ENCODE results near the gene SIGLEC7. TPM values are rescaled to one million over a fixed set of nuclear protein-coding genes. Genes with fewer than 3 reads are reported as not detected.

The SIGLEC7 gene
- total and polyA plus RNA-seq, 8 donors, result 0.12 to 3.0 (median 0.23) TPM

- no peak overlapping the region for H3K4me3 ChIP-seq
- H3K36me3 ChIP-seq, result no peaks in the 10 kb centered on the region
- no peak overlapping the region for H3K27ac ChIP-seq
- no peak for DNase-seq
- WGBS, 2 donors, result 81 to 87% methylated on average over 6 of the region's 6 CpGs
- TF ChIP-seq CTCF (IDR thresholded peaks at IDR 0.05), result peak in 1 of 4 donors; percentile 11
- intact Hi-C loops (cut with DNase I), result no loop called here
- no peak for FAIRE-seq
- H3K27me3 ChIP-seq, result no peaks in the 10 kb centered on the region
- ATAC-seq, result peak in 2 of 4 donors; percentile 55
- H3K9me3 ChIP-seq, result no peaks in the 10 kb centered on the region
- H3K4me1 ChIP-seq, result peaks cover 4 to 7% (median 6%) of the 10 kb centered on the region in 3 donors
Observed at GRCh38 chr19:51096473-51097165, 45.5 kb upstream of the SIGLEC7 start.

- ATAC-seq (peak; percentile 49 to 79 (median 76)), FAIRE-seq (no peak), DNase-seq (peak in 5 of 6 donors; percentile 56 to 93 (median 71))
- 7% methylated on average over 8 of the region's 8 CpGs for WGBS, 2 donors
- H3K36me3 ChIP-seq, result no peaks in the 10 kb centered on the region
- peaks cover 7 to 12% (median 7%) of the 10 kb centered on the region in 3 donors for H3K4me1 ChIP-seq
- no peak overlapping the region for H3K27ac ChIP-seq
- no peaks in the 10 kb centered on the region for H3K27me3 ChIP-seq
- H3K4me3 ChIP-seq, result no peak overlapping the region
- TF ChIP-seq CTCF (IDR thresholded peaks at IDR 0.05), result peak; percentile 40 to 60 (median 50)
- intact Hi-C loops (cut with DNase I), result no loop called here
- no peaks in the 10 kb centered on the region for H3K9me3 ChIP-seq
Observed at GRCh38 chr19:51097166-51097738, 44.8 kb upstream of the SIGLEC7 start.

- WGBS, 2 donors, result 72 to 83% methylated on average over 20 of the region's 20 CpGs
- no peaks in the 10 kb centered on the region for H3K9me3 ChIP-seq
- no peak for ATAC-seq
- DNase-seq, result no peak
- H3K4me3 ChIP-seq, result no peak overlapping the region
- intact Hi-C loops (cut with DNase I), result no loop called here
- H3K36me3 ChIP-seq, result no peaks in the 10 kb centered on the region
- no peak for TF ChIP-seq CTCF (IDR thresholded peaks at IDR 0.05)
- peaks cover 7 to 12% (median 7%) of the 10 kb centered on the region in 3 donors for H3K4me1 ChIP-seq
- no peaks in the 10 kb centered on the region for H3K27me3 ChIP-seq
- no peak overlapping the region for H3K27ac ChIP-seq
- no peak for FAIRE-seq
Observed at GRCh38 chr19:51097796-51098195, 44.3 kb upstream of the SIGLEC7 start.

- 85 to 86% methylated on average over 77 to 78 of the region's 78 CpGs for WGBS, 2 donors
- intact Hi-C loops (cut with DNase I), result no loop called here
Observed at GRCh38 chr19:51098365-51099046, 43.6 kb upstream of the SIGLEC7 start.

More at GRCh38 chr19:51098365-51099046, 43.6 kb upstream of the SIGLEC7 start:
- Histone ChIP-seq H3K36me3 (no peaks in the 10 kb centered on the region), H3K9me3 (no peaks in the 10 kb centered on the region), H3K4me3 (no peak overlapping the region), H3K27ac (no peak overlapping the region), H3K4me1 (peaks cover 7 to 12% (median 7%) of the 10 kb centered on the region in 3 donors), H3K27me3 (no peaks in the 10 kb centered on the region)
- ATAC-seq (no peak), DNase-seq (no peak), FAIRE-seq (no peak)
- TF ChIP-seq CTCF (IDR thresholded peaks at IDR 0.05), result no peak
